Skeletal muscle satellite cell (primary cell): ENCODE results near the gene YBX1.

ENCODE experiments used
- H3K27me3 ChIP-seq: 2 replicates; pipeline ENCODE4 v1.7.0; 2013; ENCODE audit warnings: low read length; ENCODE audit not compliant: control insufficient read depth, insufficient read depth
- H3K36me3 ChIP-seq: 2 replicates; pipeline ENCODE4 v1.7.0; 2013; ENCODE audit warnings: mild to moderate bottlenecking, control low read depth, low read length; ENCODE audit not compliant: insufficient read depth
- H3K4me1 ChIP-seq: 2 replicates; pipeline ENCODE4 v1.7.0; 2013; ENCODE audit warnings: low read length; ENCODE audit not compliant: control insufficient read depth, insufficient read depth
- H3K4me2 ChIP-seq: 2 replicates; pipeline ENCODE4 v1.7.0; 2013; ENCODE audit warnings: mild to moderate bottlenecking, low read length
- H3K4me3 ChIP-seq: 2 replicates; pipeline ENCODE4 v1.7.0; 2013; ENCODE audit warnings: low read length
- H3K9ac ChIP-seq: 2 replicates; pipeline ENCODE4 v1.7.0; 2013; ENCODE audit warnings: mild to moderate bottlenecking, low read depth, low read length, moderate library complexity
- H3K9me3 ChIP-seq: replicated peaks from 2 replicates; pipeline ENCODE4 v1.7.0; 2013; ENCODE audit warnings: mild to moderate bottlenecking, control low read depth, low read length

The YBX1 gene

GRCh38 chr1:42736571-42737200 lies 54.5 kb downstream of the YBX1 start:
- Histone ChIP-seq H3K4me1 (no peaks in the 10 kb centered on the region), H3K27me3 (no peaks in the 10 kb centered on the region), H3K36me3 (no peaks in the 10 kb centered on the region), H3K9ac (no peak overlapping the region), H3K4me3 (no peak overlapping the region), H3K4me2 (no peak overlapping the region), H3K9me3 (no peaks in the 10 kb centered on the region)

- Histone ChIP-seq H3K9me3 (no peaks in the 10 kb centered on the region), H3K4me3 (no peak overlapping the region), H3K4me1 (no peaks in the 10 kb centered on the region), H3K9ac (no peak overlapping the region), H3K4me2 (no peak overlapping the region), H3K36me3 (no peaks in the 10 kb centered on the region), H3K27me3 (no peaks in the 10 kb centered on the region)
Measured at GRCh38 chr1:42737257-42737656, 55.0 kb downstream of the YBX1 start.

- H3K4me3 ChIP-seq = no peak overlapping the region
- H3K36me3 ChIP-seq = no peaks in the 10 kb centered on the region
- no peak overlapping the region for H3K4me2 ChIP-seq
- H3K9me3 ChIP-seq = no peaks in the 10 kb centered on the region
- H3K27me3 ChIP-seq = no peaks in the 10 kb centered on the region
- H3K9ac ChIP-seq = no peak overlapping the region
- H3K4me1 ChIP-seq = no peaks in the 10 kb centered on the region
Measured at GRCh38 chr1:42737986-42738677, 55.9 kb downstream of the YBX1 start.

- no peak overlapping the region for H3K4me3 ChIP-seq
- no peak overlapping the region for H3K9ac ChIP-seq
- H3K36me3 ChIP-seq = no peaks in the 10 kb centered on the region
- H3K9me3 ChIP-seq = no peaks in the 10 kb centered on the region
- H3K27me3 ChIP-seq = no peaks in the 10 kb centered on the region
- H3K4me2 ChIP-seq = no peak overlapping the region
- no peaks in the 10 kb centered on the region for H3K4me1 ChIP-seq
Measured at GRCh38 chr1:42738678-42739226, 56.5 kb downstream of the YBX1 start.

- Histone ChIP-seq H3K36me3 (no peaks in the 10 kb centered on the region), H3K4me1 (no peaks in the 10 kb centered on the region), H3K4me2 (no peak within 1 kb of the TSS), H3K4me3 (no peak within 1 kb of the TSS), H3K27me3 (no peaks in the 10 kb centered on the region), H3K9me3 (no peaks in the 10 kb centered on the region), H3K9ac (no peak within 1 kb of the TSS)
Measured at GRCh38 chr1:42739753-42740700, 57.8 kb downstream of the YBX1 start, which contains the start of gene CLDN19. TSS of gene CLDN19 (minus strand) at chr1:42740236. CDS start at chr1:42740063, 173 bp downstream.

- Histone ChIP-seq H3K4me3 (no peak overlapping the region), H3K36me3 (peaks cover 8% of the 10 kb centered on the region), H3K4me2 (no peak overlapping the region), H3K9me3 (no peaks in the 10 kb centered on the region), H3K27me3 (no peaks in the 10 kb centered on the region), H3K9ac (no peak overlapping the region), H3K4me1 (no peaks in the 10 kb centered on the region)
Measured at GRCh38 chr1:42740851-42741580, 58.8 kb downstream of the YBX1 start.

GRCh38 chr1:42741706-42742105 lies 59.5 kb downstream of the YBX1 start:
- H3K36me3 ChIP-seq = peaks cover 15% of the 10 kb centered on the region
- H3K27me3 ChIP-seq = no peaks in the 10 kb centered on the region
- H3K4me1 ChIP-seq = no peaks in the 10 kb centered on the region
- no peaks in the 10 kb centered on the region for H3K9me3 ChIP-seq
- H3K4me2 ChIP-seq = no peak overlapping the region
- no peak overlapping the region for H3K4me3 ChIP-seq
- no peak overlapping the region for H3K9ac ChIP-seq

GRCh38 chr1:42742141-42742540 lies 59.9 kb downstream of the YBX1 start:
- H3K9ac ChIP-seq = no peak overlapping the region
- no peak overlapping the region for H3K4me3 ChIP-seq
- no peaks in the 10 kb centered on the region for H3K27me3 ChIP-seq
- H3K36me3 ChIP-seq = peaks cover 20% of the 10 kb centered on the region
- no peak overlapping the region for H3K4me2 ChIP-seq
- no peaks in the 10 kb centered on the region for H3K9me3 ChIP-seq
- no peaks in the 10 kb centered on the region for H3K4me1 ChIP-seq

- Histone ChIP-seq H3K9me3 (no peaks in the 10 kb centered on the region), H3K4me1 (no peaks in the 10 kb centered on the region), H3K27me3 (no peaks in the 10 kb centered on the region), H3K9ac (no peak overlapping the region), H3K36me3 (peaks cover 25% of the 10 kb centered on the region), H3K4me3 (no peak overlapping the region), H3K4me2 (no peak overlapping the region)
Measured at GRCh38 chr1:42742617-42743316, 60.5 kb downstream of the YBX1 start.

- Histone ChIP-seq H3K4me3 (no peak overlapping the region), H3K9me3 (no peaks in the 10 kb centered on the region), H3K4me2 (no peak overlapping the region), H3K9ac (no peak overlapping the region), H3K36me3 (peaks cover 33% of the 10 kb centered on the region), H3K27me3 (no peaks in the 10 kb centered on the region), H3K4me1 (no peaks in the 10 kb centered on the region)
Measured at GRCh38 chr1:42743317-42744147, 61.3 kb downstream of the YBX1 start.
